Measurements from ENCODE around the gene KCNIP1. TPM values are rescaled to one million over a fixed set of nuclear protein-coding genes. Genes with fewer than 3 reads are reported as not detected.

KCNIP1 gene
- total and polyA plus RNA-seq, 9 of the 15 experiments (the other 6 are each of a cell fraction or from before 2014, with no cell fraction given) = not detected

DNA sequence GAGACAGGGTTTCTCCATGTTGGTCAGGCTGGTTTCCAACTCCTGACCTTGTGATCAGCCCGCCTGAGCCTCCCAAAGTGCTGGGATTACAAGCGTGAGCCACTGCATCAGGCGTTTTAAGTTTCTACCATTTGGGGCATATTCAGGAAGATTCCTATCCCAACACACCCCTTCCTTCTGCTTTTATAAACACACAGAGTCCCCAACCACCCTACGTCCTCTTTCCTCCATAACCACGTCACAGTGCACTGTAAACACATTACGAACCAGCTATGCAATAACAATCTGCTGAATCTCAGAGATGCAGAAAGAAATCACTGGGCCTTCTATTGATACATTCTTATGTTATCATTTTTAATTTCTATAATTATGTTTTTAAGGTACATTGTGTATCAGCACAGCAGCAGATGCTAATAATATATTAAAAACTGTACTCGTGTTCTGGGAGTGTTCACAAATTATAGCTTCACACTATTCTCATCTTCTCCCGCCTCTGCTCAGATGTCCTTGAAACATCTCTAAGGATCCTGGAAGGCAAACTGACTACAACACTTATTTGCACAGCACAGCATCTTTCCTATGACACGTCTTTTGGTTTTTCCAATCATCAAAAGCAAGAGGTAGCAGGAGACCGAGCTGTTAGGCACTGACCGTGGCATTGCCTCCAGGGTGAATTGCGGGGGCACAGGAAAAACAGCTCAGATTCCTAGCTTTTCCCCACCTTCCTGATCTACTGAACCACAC lies 60.2 kb downstream of the KCNIP1 start:
- Histone ChIP-seq H3K27ac (ENCODE audit: extremely low read depth, low read depth, low read length) (no peak overlapping the region), H3K9me3 (replicated peaks; ENCODE audit: control insufficient read depth, insufficient read depth, low read depth, low read length) (no peaks in the 10 kb centered on the region), H3K27me3 (ENCODE audit: control insufficient read depth in 2 of 2, insufficient read depth in 2 of 2, low read length in 2 of 2) (peaks cover 0 to 16% of the 10 kb centered on the region in 2 experiments; a peak in 1 of 5 replicates), H3K4me1 (replicated peaks in 1 of 2; ENCODE audit: control insufficient read depth in 2 of 2, insufficient read depth in 2 of 2, low read length in 2 of 2) (no peaks in the 10 kb centered on the region), H3K9me1 (ENCODE audit: control insufficient read depth, insufficient read depth, low read length) (no peaks in the 10 kb centered on the region), H4K20me1 (replicated peaks; ENCODE audit: control insufficient read depth, insufficient read depth, low read length) (peaks cover 5% of the 10 kb centered on the region; the same call in 1 of the 2 replicates), H2AFZ (ENCODE audit: low read depth, low read length) (no peak overlapping the region), H3K4me2 (ENCODE audit: insufficient read depth, low read length) (no peak overlapping the region), H3K9ac (ENCODE audit: insufficient read depth in 1 of 2, low read depth in 2 of 2, low read length in 2 of 2) (no peak overlapping the region), H3K36me3 (ENCODE audit: control insufficient read depth, insufficient read depth, low read length) (no peaks in the 10 kb centered on the region), H3K79me2 (ENCODE audit: control insufficient read depth, insufficient read depth, low read length) (no peaks in the 10 kb centered on the region), H3K4me3 (no peak overlapping the region)
- intact Hi-C loops (cut with micrococcal nuclease) = no loop called here
- no TSS peak for BruUV-seq (replicated peaks)
- no peak for TF ChIP-seq POLR3G (IDR thresholded peaks at IDR 0.05; ENCODE audit: extremely low read depth, insufficient read length, insufficient replicate concordance)
- TF ChIP-seq SUPT5H (IDR thresholded peaks at IDR 0.05) = no peak
- TF ChIP-seq RBM25 (IDR thresholded peaks at IDR 0.05; ENCODE audit: low read depth, low read length, severe bottlenecking) = no peak
- no peak for TF ChIP-seq YY1 (IDR thresholded peaks at IDR 0.05; ENCODE audit: borderline replicate concordance in 1 of 3, control insufficient read depth in 1 of 3, extremely low read depth in 1 of 3, insufficient read depth in 3 of 3, insufficient read length in 1 of 3, insufficient replicate concordance in 2 of 3, low read depth in 1 of 3, low read length in 2 of 3)
- TF ChIP-seq, protein P1, sequence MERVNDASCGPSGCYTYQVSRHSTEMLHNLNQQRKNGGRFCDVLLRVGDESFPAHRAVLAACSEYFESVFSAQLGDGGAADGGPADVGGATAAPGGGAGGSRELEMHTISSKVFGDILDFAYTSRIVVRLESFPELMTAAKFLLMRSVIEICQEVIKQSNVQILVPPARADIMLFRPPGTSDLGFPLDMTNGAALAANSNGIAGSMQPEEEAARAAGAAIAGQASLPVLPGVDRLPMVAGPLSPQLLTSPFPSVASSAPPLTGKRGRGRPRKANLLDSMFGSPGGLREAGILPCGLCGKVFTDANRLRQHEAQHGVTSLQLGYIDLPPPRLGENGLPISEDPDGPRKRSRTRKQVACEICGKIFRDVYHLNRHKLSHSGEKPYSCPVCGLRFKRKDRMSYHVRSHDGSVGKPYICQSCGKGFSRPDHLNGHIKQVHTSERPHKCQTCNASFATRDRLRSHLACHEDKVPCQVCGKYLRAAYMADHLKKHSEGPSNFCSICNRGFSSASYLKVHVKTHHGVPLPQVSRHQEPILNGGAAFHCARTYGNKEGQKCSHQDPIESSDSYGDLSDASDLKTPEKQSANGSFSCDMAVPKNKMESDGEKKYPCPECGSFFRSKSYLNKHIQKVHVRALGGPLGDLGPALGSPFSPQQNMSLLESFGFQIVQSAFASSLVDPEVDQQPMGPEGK (CRISPR knock-in tag; IDR thresholded peaks at IDR 0.05; ENCODE audit: borderline replicate concordance) = no peak
- POLR2A ChIA-PET = interaction anchor here (0.6 kb wide), 1 partner anchor 1688 kb away, joined by 4 read pairs; no protein-coding TSS in a partner anchor
- 1% methylated on average over 12 of the region's 12 CpGs for WGBS (ENCODE audit: insufficient coverage, low coverage, missing lambda C conversion rate)
- CTCF ChIA-PET (ENCODE audit: low intra/inter-chr PET ratio) = no interaction called here
- DNase-seq (ENCODE audit: extremely low read depth in 1 of 4, low spot score in 3 of 4) = no peak
- no peak for FAIRE-seq
- in situ Hi-C loops (cut with MboI) = no loop called here
- ATAC-seq = no peak
